ENCODE measurements around the gene NCOR2.

NCOR2 gene

GRCh38 chr12:124563809-124564208 is 3.6 kb downstream of the NCOR2 start:
- Histone ChIP-seq H3K4me3 (ENCODE audit: low read depth, low read length) (0 out of 2 replicates have a peak overlapping the region, but pooled peaks have one; percentile 3), H3K4me1 (ENCODE audit: control insufficient read depth, insufficient read depth, low read length) (peaks cover 47% of the 10 kb centered on the region), H3K9me3 (ENCODE audit: control insufficient read depth, insufficient read depth, low read length) (no peaks in the 10 kb centered on the region), H3K36me3 (ENCODE audit: control insufficient read depth, insufficient read depth, low read length) (no peaks in the 10 kb centered on the region), H3K9ac (ENCODE audit: low read depth, low read length) (no peak overlapping the region), H3K27me3 (ENCODE audit: control insufficient read depth, insufficient read depth, low read length) (no peaks in the 10 kb centered on the region), H3K27ac (ENCODE audit: low read depth, low read length) (peak overlapping the region; percentile 90)

GRCh38 chr12:124563401-124563800 is 4.0 kb downstream of the NCOR2 start:
- no peaks in the 10 kb centered on the region for H3K9me3 ChIP-seq (ENCODE audit: control insufficient read depth, insufficient read depth, low read length)
- no peak overlapping the region for H3K27ac ChIP-seq (ENCODE audit: low read depth, low read length)
- peaks cover 50% of the 10 kb centered on the region for H3K4me1 ChIP-seq (ENCODE audit: control insufficient read depth, insufficient read depth, low read length)
- 0 out of 2 replicates have a peak overlapping the region, but pooled peaks have one; percentile 3 for H3K4me3 ChIP-seq (ENCODE audit: low read depth, low read length)
- no peaks in the 10 kb centered on the region for H3K36me3 ChIP-seq (ENCODE audit: control insufficient read depth, insufficient read depth, low read length)
- no peak overlapping the region for H3K9ac ChIP-seq (ENCODE audit: low read depth, low read length)
- no peaks in the 10 kb centered on the region for H3K27me3 ChIP-seq (ENCODE audit: control insufficient read depth, insufficient read depth, low read length)

DNA sequence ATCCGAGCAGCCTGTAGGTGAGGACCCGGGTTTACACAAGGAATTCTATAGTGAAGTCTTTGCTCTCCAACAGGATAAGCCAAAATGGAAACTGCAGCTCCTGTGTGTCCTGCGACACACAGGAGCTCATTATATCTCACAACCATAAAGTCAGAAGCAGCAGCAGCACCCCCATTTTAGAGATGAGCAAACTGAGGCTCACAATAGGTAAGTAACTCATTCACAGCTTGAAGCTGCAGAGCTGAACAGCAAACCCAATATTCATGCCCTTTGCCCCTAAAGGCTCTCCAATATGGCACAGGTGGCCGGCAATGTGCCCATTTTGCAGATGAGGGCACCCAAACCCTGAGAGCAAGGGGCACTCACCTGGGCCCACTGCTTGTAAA is 4.6 kb downstream of the NCOR2 start:
- H3K9me3 ChIP-seq (ENCODE audit: control insufficient read depth, insufficient read depth, low read length) = no peaks in the 10 kb centered on the region
- peaks cover 53% of the 10 kb centered on the region for H3K4me1 ChIP-seq (ENCODE audit: control insufficient read depth, insufficient read depth, low read length)
- no peak overlapping the region for H3K27ac ChIP-seq (ENCODE audit: low read depth, low read length)
- H3K27me3 ChIP-seq (ENCODE audit: control insufficient read depth, insufficient read depth, low read length) = no peaks in the 10 kb centered on the region
- H3K9ac ChIP-seq (ENCODE audit: low read depth, low read length) = no peak overlapping the region
- H3K36me3 ChIP-seq (ENCODE audit: control insufficient read depth, insufficient read depth, low read length) = no peaks in the 10 kb centered on the region
- H3K4me3 ChIP-seq (ENCODE audit: low read depth, low read length) = no peak overlapping the region

- H3K9me3 ChIP-seq (ENCODE audit: control insufficient read depth, insufficient read depth, low read length) = no peaks in the 10 kb centered on the region
- no peak overlapping the region for H3K9ac ChIP-seq (ENCODE audit: low read depth, low read length)
- no peaks in the 10 kb centered on the region for H3K27me3 ChIP-seq (ENCODE audit: control insufficient read depth, insufficient read depth, low read length)
- no peak overlapping the region for H3K27ac ChIP-seq (ENCODE audit: low read depth, low read length)
- no peaks in the 10 kb centered on the region for H3K36me3 ChIP-seq (ENCODE audit: control insufficient read depth, insufficient read depth, low read length)
- H3K4me1 ChIP-seq (ENCODE audit: control insufficient read depth, insufficient read depth, low read length) = peaks cover 59% of the 10 kb centered on the region
- no peak overlapping the region for H3K4me3 ChIP-seq (ENCODE audit: low read depth, low read length)
Measured at GRCh38 chr12:124562018-124562795, 5.2 kb downstream of the NCOR2 start.

DNA sequence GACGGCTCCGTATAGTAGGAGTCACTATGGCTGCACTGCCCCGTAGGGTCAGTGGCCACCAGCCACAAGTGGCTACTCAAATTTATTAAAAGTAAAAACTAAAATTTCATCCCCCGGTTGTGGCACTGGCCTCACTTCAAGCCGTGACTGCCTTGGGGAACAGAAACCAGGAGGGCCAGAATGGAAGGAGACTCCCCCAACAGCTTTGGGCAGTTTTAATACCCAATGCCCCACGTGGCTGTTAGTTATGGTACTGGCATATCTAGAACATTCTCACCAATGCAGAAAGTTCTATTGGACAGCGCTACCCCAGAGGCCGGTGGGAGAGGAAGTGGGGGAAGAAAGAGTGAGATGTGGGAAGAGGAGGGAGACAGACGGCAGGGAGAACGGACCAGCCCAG is 6.2 kb downstream of the NCOR2 start:
- Histone ChIP-seq H3K27me3 (ENCODE audit: control insufficient read depth, insufficient read depth, low read length) (no peaks in the 10 kb centered on the region), H3K9ac (ENCODE audit: low read depth, low read length) (no peak overlapping the region), H3K9me3 (ENCODE audit: control insufficient read depth, insufficient read depth, low read length) (no peaks in the 10 kb centered on the region), H3K4me3 (ENCODE audit: low read depth, low read length) (0 out of 2 replicates have a peak overlapping the region, but pooled peaks have one; percentile 20), H3K4me1 (ENCODE audit: control insufficient read depth, insufficient read depth, low read length) (peaks cover 65% of the 10 kb centered on the region), H3K27ac (ENCODE audit: low read depth, low read length) (no peak overlapping the region), H3K36me3 (ENCODE audit: control insufficient read depth, insufficient read depth, low read length) (no peaks in the 10 kb centered on the region)

- H3K27ac ChIP-seq (ENCODE audit: low read depth, low read length) = peak overlapping the region; percentile 22
- H3K9ac ChIP-seq (ENCODE audit: low read depth, low read length) = no peak overlapping the region
- 0 out of 2 replicates have a peak overlapping the region, but pooled peaks have one; percentile 20 for H3K4me3 ChIP-seq (ENCODE audit: low read depth, low read length)
- peaks cover 71% of the 10 kb centered on the region for H3K4me1 ChIP-seq (ENCODE audit: control insufficient read depth, insufficient read depth, low read length)
- H3K9me3 ChIP-seq (ENCODE audit: control insufficient read depth, insufficient read depth, low read length) = no peaks in the 10 kb centered on the region
- no peaks in the 10 kb centered on the region for H3K27me3 ChIP-seq (ENCODE audit: control insufficient read depth, insufficient read depth, low read length)
- H3K36me3 ChIP-seq (ENCODE audit: control insufficient read depth, insufficient read depth, low read length) = no peaks in the 10 kb centered on the region
Measured at GRCh38 chr12:124560146-124560890, 7.1 kb downstream of the NCOR2 start.

GRCh38 chr12:124559182-124560017 is 8.0 kb downstream of the NCOR2 start:
- H3K9ac ChIP-seq (ENCODE audit: low read depth, low read length) = no peak overlapping the region
- H3K36me3 ChIP-seq (ENCODE audit: control insufficient read depth, insufficient read depth, low read length) = no peaks in the 10 kb centered on the region
- peaks cover 71% of the 10 kb centered on the region for H3K4me1 ChIP-seq (ENCODE audit: control insufficient read depth, insufficient read depth, low read length)
- no peak overlapping the region for H3K27ac ChIP-seq (ENCODE audit: low read depth, low read length)
- no peak overlapping the region for H3K4me3 ChIP-seq (ENCODE audit: low read depth, low read length)
- no peaks in the 10 kb centered on the region for H3K9me3 ChIP-seq (ENCODE audit: control insufficient read depth, insufficient read depth, low read length)
- no peaks in the 10 kb centered on the region for H3K27me3 ChIP-seq (ENCODE audit: control insufficient read depth, insufficient read depth, low read length)

- H3K4me1 ChIP-seq (ENCODE audit: control insufficient read depth, insufficient read depth, low read length) = peaks cover 61% of the 10 kb centered on the region
- H3K27me3 ChIP-seq (ENCODE audit: control insufficient read depth, insufficient read depth, low read length) = no peaks in the 10 kb centered on the region
- H3K27ac ChIP-seq (ENCODE audit: low read depth, low read length) = no peak overlapping the region
Measured at GRCh38 chr12:124558313-124558712, 9.1 kb downstream of the NCOR2 start.

GRCh38 chr12:124557518-124558223 is 9.7 kb downstream of the NCOR2 start:
- no peak overlapping the region for H3K4me3 ChIP-seq (ENCODE audit: low read depth, low read length)
- no peaks in the 10 kb centered on the region for H3K27me3 ChIP-seq (ENCODE audit: control insufficient read depth, insufficient read depth, low read length)
- H3K9ac ChIP-seq (ENCODE audit: low read depth, low read length) = no peak overlapping the region
- no peaks in the 10 kb centered on the region for H3K36me3 ChIP-seq (ENCODE audit: control insufficient read depth, insufficient read depth, low read length)
- no peaks in the 10 kb centered on the region for H3K9me3 ChIP-seq (ENCODE audit: control insufficient read depth, insufficient read depth, low read length)
- peaks cover 55% of the 10 kb centered on the region for H3K4me1 ChIP-seq (ENCODE audit: control insufficient read depth, insufficient read depth, low read length)
- no peak overlapping the region for H3K27ac ChIP-seq (ENCODE audit: low read depth, low read length)

More at GRCh38 chr12:124558313-124558712, 9.1 kb downstream of the NCOR2 start:
- no peak overlapping the region for H3K9ac ChIP-seq (ENCODE audit: low read depth, low read length)
- H3K4me3 ChIP-seq (ENCODE audit: low read depth, low read length) = no peak overlapping the region
- H3K36me3 ChIP-seq (ENCODE audit: control insufficient read depth, insufficient read depth, low read length) = no peaks in the 10 kb centered on the region
- no peaks in the 10 kb centered on the region for H3K9me3 ChIP-seq (ENCODE audit: control insufficient read depth, insufficient read depth, low read length)

GRCh38 chr12:124556896-124557501 is 10.4 kb downstream of the NCOR2 start:
- H3K27me3 ChIP-seq (ENCODE audit: control insufficient read depth, insufficient read depth, low read length) = no peaks in the 10 kb centered on the region
- peaks cover 53% of the 10 kb centered on the region for H3K4me1 ChIP-seq (ENCODE audit: control insufficient read depth, insufficient read depth, low read length)
- no peak overlapping the region for H3K27ac ChIP-seq (ENCODE audit: low read depth, low read length)
- H3K9ac ChIP-seq (ENCODE audit: low read depth, low read length) = no peak overlapping the region
- no peaks in the 10 kb centered on the region for H3K36me3 ChIP-seq (ENCODE audit: control insufficient read depth, insufficient read depth, low read length)
- no peaks in the 10 kb centered on the region for H3K9me3 ChIP-seq (ENCODE audit: control insufficient read depth, insufficient read depth, low read length)
- H3K4me3 ChIP-seq (ENCODE audit: low read depth, low read length) = no peak overlapping the region
